GM13976 (cell line): Measurements from ENCODE around the gene OPRM1.
A peak's percentile ranks its signal among the peaks of the same experiment; 100 is the strongest.

Experiments used
- DNase-seq: peaks from one replicate; pipeline ENCODE4 v3.0.0; 2012; ENCODE audit warnings: low spot score
- CTCF ChIP-seq: IDR thresholded peaks from 2 replicates; pipeline ENCODE4 v1.5.1; 2012; ENCODE audit warnings: borderline replicate concordance, mild to moderate bottlenecking; ENCODE audit not compliant: insufficient read depth; ENCODE audit errors: extremely low read depth, missing control alignments, control extremely low read depth
- in situ Hi-C: fragments of 300-500 bp; cut with MboI; formaldehyde crosslinking; loops from one replicate; pipeline ENCODE4 v1.12.0; 2022; ENCODE audit warnings: low sequenced_read_pairs, mixed read lengths, inconsistent platforms; ENCODE audit not compliant: unreplicated experiment

OPRM1 gene

GRCh38 chr6:154266560-154267099 is 227.6 kb downstream of the OPRM1 start:
- in situ Hi-C loops, result no loop called here
- no peak for TF ChIP-seq CTCF
- DNase-seq, result no peak

GRCh38 chr6:154267508-154268106 is 228.6 kb downstream of the OPRM1 start:
- no peak for TF ChIP-seq CTCF
- DNase-seq, result no peak
- in situ Hi-C loops, result no loop called here

GRCh38 chr6:154268486-154268885 is 229.4 kb downstream of the OPRM1 start:
- in situ Hi-C loops, result no loop called here
- no peak for TF ChIP-seq CTCF
- no peak for DNase-seq

- TF ChIP-seq CTCF, result no peak
- in situ Hi-C loops, result loop anchor here (10.0 kb wide), 1 partner anchor 91 kb away; no protein-coding TSS in a partner anchor
- no peak for DNase-seq
These were observed 235.1 kb downstream of the OPRM1 start for GRCh38 chr6:154274168-154274567.

- in situ Hi-C loops, result loop anchor here (5.0 to 10.0 kb wide), 2 partner anchors 88 to 120 kb away; no protein-coding TSS in a partner anchor
These were observed 238.0 kb downstream of the OPRM1 start for GRCh38 chr6:154276810-154277628.

More at GRCh38 chr6:154276810-154277628, 238.0 kb downstream of the OPRM1 start:
- peak; percentile 38 for TF ChIP-seq CTCF
- DNase-seq, result peak; percentile 55
